H9 (cell line): ENCODE measurements around the gene GAB3. TPM values are rescaled to one million over a fixed set of nuclear protein-coding genes. Genes with fewer than 3 reads are reported as not detected.
"Not testable (repeated sequence)": the region's sequence is repeated elsewhere in the genome, so short reads cannot be mapped to it uniquely, and the experiment has no call there.

Experiments
- DNase-seq: peaks from one replicate; pipeline ENCODE4 v3.0.0-alpha.2; 2017
- H2AFZ ChIP-seq: one replicate; pipeline ENCODE4 v1.6.1; 2013; ENCODE audit warnings: mild to moderate bottlenecking, low read length, control low read depth, moderate library complexity
- H2AK5ac ChIP-seq: 2 replicates; pipeline ENCODE4 v1.6.1; 2013; ENCODE audit warnings: low read length, control low read depth, mixed read lengths; ENCODE audit not compliant: insufficient read length
- H2BK120ac ChIP-seq: one replicate; pipeline ENCODE4 v1.6.1; 2013; ENCODE audit warnings: low read depth, mild to moderate bottlenecking, low read length, control low read depth, inconsistent platforms; ENCODE audit not compliant: poor library complexity, severe bottlenecking
- H2BK12ac ChIP-seq: 2 replicates; pipeline ENCODE4 v1.6.1; 2013; ENCODE audit warnings: low read length, control low read depth, mixed read lengths, low read depth; ENCODE audit not compliant: insufficient read length
- H2BK15ac ChIP-seq: 2 replicates; pipeline ENCODE4 v1.6.1; 2013; ENCODE audit warnings: low read depth, low read length, control low read depth
- H2BK20ac ChIP-seq: one replicate; pipeline ENCODE4 v1.6.1; 2013; ENCODE audit warnings: low read depth, mild to moderate bottlenecking, low read length, control low read depth, inconsistent platforms; ENCODE audit not compliant: poor library complexity, severe bottlenecking
- H2BK5ac ChIP-seq: 2 replicates; pipeline ENCODE4 v1.6.1; 2013; ENCODE audit warnings: low read length, control low read depth, mixed read lengths; ENCODE audit not compliant: insufficient read length
- H3K14ac ChIP-seq: 2 replicates; pipeline ENCODE4 v1.6.1; 2013; ENCODE audit warnings: low read length, control low read depth; ENCODE audit not compliant: insufficient read depth
- H3K18ac ChIP-seq: 2 replicates; pipeline ENCODE4 v1.6.1; 2013; ENCODE audit warnings: low read depth, mild to moderate bottlenecking, mixed read lengths, low read length, control low read depth; ENCODE audit not compliant: insufficient read length
- H3K23ac ChIP-seq: 2 replicates; pipeline ENCODE4 v1.6.1; 2013; ENCODE audit warnings: low read length, control low read depth, mixed read lengths, low read depth; ENCODE audit not compliant: insufficient read length
- H3K23me2 ChIP-seq: 2 replicates; pipeline ENCODE4 v1.6.1; 2013; ENCODE audit warnings: low read depth, mild to moderate bottlenecking, mixed read lengths, low read length, control low read depth; ENCODE audit not compliant: insufficient read length, poor library complexity, severe bottlenecking
- H3K27ac ChIP-seq: 2 replicates; pipeline ENCODE4 v1.5.1; 2013; ENCODE audit warnings: low read length, control low read depth, mixed read lengths, low read depth; ENCODE audit not compliant: insufficient read length
- H3K27me3 ChIP-seq: 2 replicates; pipeline ENCODE4 v1.6.1; 2013; ENCODE audit warnings: low read length, control low read depth, inconsistent platforms; ENCODE audit not compliant: insufficient read depth
- H3K4ac ChIP-seq: 2 replicates; pipeline ENCODE4 v1.6.1; 2013; ENCODE audit warnings: low read depth, mild to moderate bottlenecking, control low read depth, inconsistent platforms, low read length, moderate library complexity
- H3K4me1 ChIP-seq: 2 replicates; pipeline ENCODE4 v1.6.1; 2013; ENCODE audit warnings: low read length, control low read depth, inconsistent platforms; ENCODE audit not compliant: insufficient read depth
- H3K4me2 ChIP-seq: 2 replicates; pipeline ENCODE4 v1.6.1; 2013; ENCODE audit warnings: low read length, control low read depth, mixed read lengths; ENCODE audit not compliant: insufficient read length, insufficient read depth
- H3K56ac ChIP-seq: 2 replicates; pipeline ENCODE4 v1.6.1; 2013; ENCODE audit warnings: low read depth, mild to moderate bottlenecking, mixed read lengths, low read length, control low read depth; ENCODE audit not compliant: insufficient read length
- H3K79me1 ChIP-seq: 2 replicates; pipeline ENCODE4 v1.6.1; 2013; ENCODE audit warnings: low read depth, mild to moderate bottlenecking, moderate library complexity, low read length, control low read depth, inconsistent platforms; ENCODE audit not compliant: insufficient read depth, poor library complexity, severe bottlenecking
- H3K79me2 ChIP-seq: 2 replicates; pipeline ENCODE4 v1.6.1; 2013; ENCODE audit warnings: low read length, control low read depth, inconsistent platforms; ENCODE audit not compliant: insufficient read depth
- H3K9ac ChIP-seq: 2 replicates; pipeline ENCODE4 v1.6.1; 2013; ENCODE audit warnings: low read length, control low read depth, mixed read lengths; ENCODE audit not compliant: insufficient read length; ENCODE audit errors: extremely low read depth
- H3K9me3 ChIP-seq: one replicate; pipeline ENCODE4 v1.6.1; 2013; ENCODE audit warnings: low read depth, low read length, inconsistent platforms; ENCODE audit not compliant: control insufficient read depth
- H3T11ph ChIP-seq: one replicate; pipeline ENCODE4 v1.6.1; 2013; ENCODE audit warnings: mild to moderate bottlenecking, low read length, control low read depth, inconsistent platforms
- H4K20me1 ChIP-seq: one replicate; pipeline ENCODE4 v1.6.1; 2013; ENCODE audit not compliant: control insufficient read depth, insufficient read length, insufficient read depth
- H4K5ac ChIP-seq: 2 replicates; pipeline ENCODE4 v1.6.1; 2013; ENCODE audit warnings: low read depth, mild to moderate bottlenecking, mixed read lengths, low read length, control low read depth; ENCODE audit not compliant: insufficient read length
- H4K8ac ChIP-seq: replicated peaks from 2 replicates; pipeline ENCODE4 v1.6.1; 2013; ENCODE audit warnings: low read length, control low read depth, mixed read lengths, low read depth; ENCODE audit not compliant: insufficient read length
- H4K91ac ChIP-seq: 2 replicates; pipeline ENCODE4 v1.6.1; 2013; ENCODE audit warnings: low read depth, mild to moderate bottlenecking, moderate library complexity, mixed read lengths, low read length, control low read depth; ENCODE audit not compliant: insufficient read length
- H3K27ac Mint-ChIP-seq, 3 experiments: 2 replicates in 2 of 3; 3 replicates in 1 of 3; pipeline ENCODE4 v1.8.0; 2020 to 2021; ENCODE audit warnings: mixed read lengths in 3 of 3, mild to moderate bottlenecking in 1 of 3, moderate library complexity in 1 of 3
- H3K27me3 Mint-ChIP-seq: 2 replicates; pipeline ENCODE4 v1.8.0; 2021; ENCODE audit warnings: low read depth, mild to moderate bottlenecking, moderate library complexity, mixed read lengths
- H3K36me3 Mint-ChIP-seq, 3 experiments: 2 replicates in 2 of 3; 3 replicates in 1 of 3; pipeline ENCODE4 v1.8.0; 2020 to 2021; ENCODE audit warnings: low read depth in 3 of 3, mixed read lengths in 3 of 3; ENCODE audit not compliant: insufficient read depth in 1 of 3
- H3K4me1 Mint-ChIP-seq, 2 experiments: 2 replicates each; pipeline ENCODE4 v1.8.0; 2020; ENCODE audit warnings: mixed read lengths in 2 of 2
- H3K4me3 Mint-ChIP-seq, 2 experiments: 2 replicates in 1 of 2; 3 replicates in 1 of 2; pipeline ENCODE4 v1.8.0; 2020 to 2021; ENCODE audit warnings: mild to moderate bottlenecking in 2 of 2, mixed read lengths in 2 of 2, moderate library complexity in 1 of 2
- H3K9me3 Mint-ChIP-seq, 2 experiments: 2 replicates in 1 of 2; 3 replicates in 1 of 2; pipeline ENCODE4 v1.8.0; 2020; ENCODE audit warnings: mild to moderate bottlenecking in 2 of 2, mixed read lengths in 2 of 2, moderate library complexity in 1 of 2
- CTCF ChIP-seq: fragments of 200-600 bp; sonication (generic); conservative IDR thresholded peaks from 3 replicates; pipeline ENCODE4 v1.8.0; 2021; ENCODE audit warnings: antibody characterized with exemption, mild to moderate bottlenecking
- WGBS: extraction: QIAGEN DNeasy Blood & Tissue Kit; methylation state at CpG from one replicate; pipeline ENCODE4 v1.1.7; 2013; ENCODE audit warnings: missing lambda C conversion rate, low lambda C conversion rate, mixed read lengths; ENCODE audit not compliant: insufficient read length; ENCODE audit errors: extremely low coverage; 5-methylcytosine and 5-hydroxymethylcytosine counted together
- total RNA-seq: library from RNA; stranded (reverse); gene quantifications from 2 replicates; pipeline ENCODE4 v1.2.1, GENCODE V29; 2021

Gene GAB3
- total RNA-seq, 1 experiment from 2014 or later = 0.46 TPM

GRCh38 chrX:154693394-154693793 is 57.5 kb downstream of the GAB3 start:
- Histone ChIP-seq H3K56ac (no peak overlapping the region), H2BK5ac (no peak overlapping the region), H3K27me3 (no peaks in the 10 kb centered on the region), H4K91ac (no peak overlapping the region), H2BK120ac (no peak overlapping the region), H2AK5ac (no peak overlapping the region), H2BK12ac (no peak overlapping the region), H3K23ac (no peak overlapping the region), H2BK15ac (no peak overlapping the region), H3K9ac (no peak overlapping the region), H3K79me2 (no peaks in the 10 kb centered on the region), H3K9me3 (peaks cover 25% of the 10 kb centered on the region), H3K18ac (no peak overlapping the region), H3K23me2 (no peaks in the 10 kb centered on the region), H3K79me1 (no peaks in the 10 kb centered on the region), H4K20me1 (no peaks in the 10 kb centered on the region), H2AFZ (no peak overlapping the region), H3K4me2 (no peak overlapping the region), H3T11ph (no peak overlapping the region), H3K4me1 (no peaks in the 10 kb centered on the region), H3K27ac (no peak overlapping the region), H3K4ac (no peak overlapping the region), H2BK20ac (no peak overlapping the region), H3K14ac (no peak overlapping the region), H4K5ac (no peak overlapping the region), H4K8ac (no peak overlapping the region)
- no peak overlapping the region for H3K27ac Mint-ChIP-seq
- WGBS = no CpG with 5 or more reads among the region's 3 CpGs
- peaks cover 3% of the 10 kb centered on the region; the same call in 1 of the 2 replicates for H3K27me3 Mint-ChIP-seq
- peaks cover 4% of the 10 kb centered on the region in 2 experiments for H3K4me1 Mint-ChIP-seq
- H3K36me3 Mint-ChIP-seq = peaks cover 0 to 6% (median 3%) of the 10 kb centered on the region in 3 experiments; a peak in 4 of 7 replicates
- no peak for DNase-seq
- no peak overlapping the region for H3K4me3 Mint-ChIP-seq
- no peak for TF ChIP-seq CTCF
- H3K9me3 Mint-ChIP-seq = peaks cover 60 to 61% of the 10 kb centered on the region in 2 experiments

GRCh38 chrX:154690438-154690837 is 60.4 kb downstream of the GAB3 start:
- H3K9me3 Mint-ChIP-seq = peaks cover 50 to 53% of the 10 kb centered on the region in 2 experiments
- not testable (repeated sequence) for H2AK5ac ChIP-seq
- no CpG with 5 or more reads among the region's 2 CpGs for WGBS

More at GRCh38 chrX:154690438-154690837, 60.4 kb downstream of the GAB3 start:
- H3K4me1 Mint-ChIP-seq, H3K9me3 ChIP-seq, H2BK12ac ChIP-seq, H2BK20ac ChIP-seq, DNase-seq, H3K56ac ChIP-seq, H3K18ac ChIP-seq, H3K14ac ChIP-seq, H3T11ph ChIP-seq, H3K23ac ChIP-seq, H3K79me2 ChIP-seq, H3K79me1 ChIP-seq, H3K23me2 ChIP-seq, H4K91ac ChIP-seq, H3K27ac Mint-ChIP-seq, H2AFZ ChIP-seq, H4K5ac ChIP-seq, H4K20me1 ChIP-seq, H3K4me2 ChIP-seq, H2BK120ac ChIP-seq, H2BK5ac ChIP-seq, H3K36me3 Mint-ChIP-seq, H3K27me3 ChIP-seq, H3K27me3 Mint-ChIP-seq, H3K4me1 ChIP-seq, H3K9ac ChIP-seq, H4K8ac ChIP-seq, H3K4ac ChIP-seq, H3K4me3 Mint-ChIP-seq, H3K27ac ChIP-seq, H2BK15ac ChIP-seq: not testable (repeated sequence)
